ENCODE data around the gene EXOG.

Gene EXOG

GRCh38 chr3:38549082-38549481, 52.9 kb downstream of the EXOG start:
- DNase-seq, result no peak

GRCh38 chr3:38549486-38549885, 53.3 kb downstream of the EXOG start:
- DNase-seq, result no peak

- DNase-seq, result no peak
Observed at GRCh38 chr3:38549957-38550840, 54.1 kb downstream of the EXOG start.

GRCh38 chr3:38551026-38551832, 55.1 kb downstream of the EXOG start:
- DNase-seq, result no peak

- no peak for DNase-seq
Observed at GRCh38 chr3:38552364-38552763, 56.2 kb downstream of the EXOG start.

GRCh38 chr3:38553071-38553470, 56.9 kb downstream of the EXOG start:
- no peak for DNase-seq

GRCh38 chr3:38554127-38554827, 58.1 kb downstream of the EXOG start:
- no peak for DNase-seq

- DNase-seq, result no peak
Observed at GRCh38 chr3:38555149-38555840, 59.2 kb downstream of the EXOG start.

GRCh38 chr3:38555926-38556325, 59.8 kb downstream of the EXOG start:
- DNase-seq, result no peak

- DNase-seq, result no peak
Observed at GRCh38 chr3:38556640-38557358, 60.7 kb downstream of the EXOG start.

- no peak for DNase-seq
Observed at GRCh38 chr3:38558864-38559263, 62.7 kb downstream of the EXOG start.

GRCh38 chr3:38560284-38560683, 64.1 kb downstream of the EXOG start:
- no peak for DNase-seq

- DNase-seq, result no peak
Observed at GRCh38 chr3:38560996-38561717, 65.0 kb downstream of the EXOG start.

GRCh38 chr3:38561746-38562466, 65.8 kb downstream of the EXOG start:
- no peak for DNase-seq

GRCh38 chr3:38562467-38562925, 66.4 kb downstream of the EXOG start:
- DNase-seq, result no peak

GRCh38 chr3:38563070-38563885, 67.1 kb downstream of the EXOG start:
- DNase-seq, result no peak

GRCh38 chr3:38563886-38564270, 67.7 kb downstream of the EXOG start:
- no peak for DNase-seq

GRCh38 chr3:38564631-38565338, 68.6 kb downstream of the EXOG start:
- no peak for DNase-seq

Measured in activated T-cell treated with anti-CD3 and anti-CD28 coated beads for 4 hours (primary cell).